ENCODE measurements around the gene ABCD1.

Gene ABCD1

DNA sequence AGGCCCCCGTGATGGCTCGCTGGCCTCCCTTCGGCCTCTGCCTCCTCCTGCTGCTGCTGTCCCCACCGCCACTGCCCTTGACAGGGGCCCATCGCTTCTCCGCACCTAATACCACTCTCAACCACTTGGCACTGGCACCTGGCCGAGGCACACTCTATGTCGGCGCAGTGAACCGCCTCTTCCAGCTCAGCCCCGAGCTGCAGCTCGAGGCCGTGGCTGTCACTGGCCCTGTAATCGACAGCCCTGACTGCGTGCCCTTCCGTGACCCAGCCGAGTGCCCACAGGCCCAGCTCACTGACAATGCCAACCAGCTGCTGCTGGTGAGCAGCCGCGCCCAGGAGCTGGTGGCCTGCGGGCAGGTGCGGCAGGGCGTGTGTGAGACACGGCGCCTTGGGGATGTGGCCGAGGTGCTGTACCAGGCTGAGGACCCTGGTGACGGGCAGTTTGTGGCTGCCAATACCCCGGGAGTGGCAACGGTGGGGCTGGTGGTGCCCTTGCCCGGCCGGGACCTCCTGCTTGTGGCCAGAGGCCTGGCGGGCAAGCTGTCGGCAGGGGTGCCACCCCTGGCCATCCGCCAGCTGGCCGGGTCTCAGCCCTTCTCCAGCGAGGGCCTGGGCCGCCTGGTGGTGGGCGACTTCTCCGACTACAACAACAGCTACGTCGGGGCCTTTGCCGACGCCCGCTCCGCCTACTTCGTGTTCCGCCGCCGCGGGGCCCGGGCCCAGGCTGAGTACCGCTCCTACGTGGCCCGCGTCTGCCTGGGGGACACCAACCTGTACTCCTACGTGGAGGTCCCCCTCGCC is 42.4 kb downstream of the ABCD1 start:
- no peaks in the 10 kb centered on the region for H3K27me3 ChIP-seq (ENCODE audit: insufficient read depth, poor library complexity, severe bottlenecking)

DNA sequence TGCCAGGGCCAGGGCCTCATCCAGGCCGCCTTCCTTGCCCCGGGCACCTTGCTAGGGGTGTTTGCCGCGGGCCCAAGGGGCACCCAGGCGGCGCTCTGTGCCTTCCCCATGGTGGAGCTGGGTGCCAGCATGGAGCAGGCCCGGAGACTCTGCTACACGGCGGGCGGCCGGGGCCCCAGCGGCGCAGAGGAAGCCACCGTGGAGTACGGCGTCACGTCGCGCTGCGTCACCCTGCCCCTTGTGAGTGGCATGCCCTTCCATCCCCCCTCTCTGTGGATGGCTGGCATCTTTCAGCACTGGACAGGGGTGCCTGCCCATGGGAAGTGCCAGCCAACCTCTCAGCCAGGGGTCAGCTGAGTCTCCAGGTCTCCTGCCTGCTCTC is 43.0 kb downstream of the ABCD1 start:
- DNase-seq (ENCODE audit: low spot score): no peak
- Histone ChIP-seq H3K9me3 (ENCODE audit: severe bottlenecking) (no peaks in the 10 kb centered on the region), H3K4me1 (ENCODE audit: insufficient read depth, poor library complexity, severe bottlenecking) (no peaks in the 10 kb centered on the region), H3K27ac (ENCODE audit: poor library complexity, severe bottlenecking) (no peak overlapping the region), H3K4me3 (ENCODE audit: severe bottlenecking) (no peak overlapping the region), H3K27me3 (ENCODE audit: insufficient read depth, poor library complexity, severe bottlenecking) (no peaks in the 10 kb centered on the region), H3K36me3 (ENCODE audit: low read depth) (no peaks in the 10 kb centered on the region)
- no peak for ATAC-seq (ENCODE audit: low read depth)
- TF ChIP-seq, protein P1, sequence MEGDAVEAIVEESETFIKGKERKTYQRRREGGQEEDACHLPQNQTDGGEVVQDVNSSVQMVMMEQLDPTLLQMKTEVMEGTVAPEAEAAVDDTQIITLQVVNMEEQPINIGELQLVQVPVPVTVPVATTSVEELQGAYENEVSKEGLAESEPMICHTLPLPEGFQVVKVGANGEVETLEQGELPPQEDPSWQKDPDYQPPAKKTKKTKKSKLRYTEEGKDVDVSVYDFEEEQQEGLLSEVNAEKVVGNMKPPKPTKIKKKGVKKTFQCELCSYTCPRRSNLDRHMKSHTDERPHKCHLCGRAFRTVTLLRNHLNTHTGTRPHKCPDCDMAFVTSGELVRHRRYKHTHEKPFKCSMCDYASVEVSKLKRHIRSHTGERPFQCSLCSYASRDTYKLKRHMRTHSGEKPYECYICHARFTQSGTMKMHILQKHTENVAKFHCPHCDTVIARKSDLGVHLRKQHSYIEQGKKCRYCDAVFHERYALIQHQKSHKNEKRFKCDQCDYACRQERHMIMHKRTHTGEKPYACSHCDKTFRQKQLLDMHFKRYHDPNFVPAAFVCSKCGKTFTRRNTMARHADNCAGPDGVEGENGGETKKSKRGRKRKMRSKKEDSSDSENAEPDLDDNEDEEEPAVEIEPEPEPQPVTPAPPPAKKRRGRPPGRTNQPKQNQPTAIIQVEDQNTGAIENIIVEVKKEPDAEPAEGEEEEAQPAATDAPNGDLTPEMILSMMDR (IDR thresholded peaks at IDR 0.05; ENCODE audit: poor library complexity, severe bottlenecking): no peak

More for the DNA sequence above, 42.4 kb downstream of the ABCD1 start:
- Histone ChIP-seq H3K4me1 (ENCODE audit: insufficient read depth, poor library complexity, severe bottlenecking) (no peaks in the 10 kb centered on the region), H3K4me3 (ENCODE audit: severe bottlenecking) (no peak overlapping the region), H3K27ac (ENCODE audit: poor library complexity, severe bottlenecking) (peak overlapping the region; percentile 75), H3K9me3 (ENCODE audit: severe bottlenecking) (no peaks in the 10 kb centered on the region), H3K36me3 (ENCODE audit: low read depth) (no peaks in the 10 kb centered on the region)
- DNase-seq (ENCODE audit: low spot score) (peak; percentile 43), ATAC-seq (ENCODE audit: low read depth) (no peak)
- TF ChIP-seq, protein P1 (IDR thresholded peaks at IDR 0.05; ENCODE audit: poor library complexity, severe bottlenecking): no peak

DNA sequence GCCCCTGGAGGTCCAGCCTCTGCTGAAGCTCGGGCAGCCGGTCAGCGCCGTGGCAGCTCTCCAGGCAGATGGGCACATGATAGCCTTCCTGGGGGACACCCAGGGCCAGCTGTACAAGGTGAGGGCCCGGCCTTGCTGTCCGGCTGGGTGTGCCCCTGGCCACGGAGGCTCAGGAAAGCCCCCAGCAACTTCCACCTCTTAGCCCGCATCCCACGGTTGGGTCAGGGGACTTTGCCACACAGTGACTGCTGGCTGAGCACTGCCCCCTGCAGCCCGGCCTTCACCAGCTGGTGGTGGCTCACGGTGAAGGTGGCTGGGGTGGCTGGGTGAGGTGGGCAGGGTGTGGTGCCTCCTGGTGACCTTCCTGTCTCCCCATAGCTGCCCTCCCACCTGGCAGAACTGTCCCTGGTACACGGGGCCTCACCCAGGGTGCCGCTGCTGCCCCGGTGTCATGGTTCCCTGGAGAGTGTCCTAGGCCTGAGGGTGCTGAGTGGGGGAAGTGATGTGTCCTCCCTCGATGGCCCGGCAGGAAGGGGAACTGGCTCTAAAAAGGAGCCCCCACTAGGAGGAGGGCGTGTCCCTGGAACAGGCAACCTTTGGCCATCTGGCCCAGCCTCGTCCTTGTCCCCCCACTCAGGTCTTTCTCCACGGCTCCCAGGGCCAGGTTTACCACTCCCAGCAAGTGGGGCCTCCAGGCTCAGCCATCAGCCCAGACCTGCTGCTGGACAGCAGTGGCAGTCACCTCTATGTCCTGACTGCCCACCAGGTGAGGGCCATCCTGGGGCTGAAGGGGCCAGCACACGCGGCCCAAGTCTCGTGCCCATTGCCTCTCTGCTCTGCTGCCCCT is 43.9 kb downstream of the ABCD1 start:
- Histone ChIP-seq H3K36me3 (ENCODE audit: low read depth) (no peaks in the 10 kb centered on the region), H3K27me3 (ENCODE audit: insufficient read depth, poor library complexity, severe bottlenecking) (no peaks in the 10 kb centered on the region), H3K27ac (ENCODE audit: poor library complexity, severe bottlenecking) (no peak overlapping the region), H3K4me1 (ENCODE audit: insufficient read depth, poor library complexity, severe bottlenecking) (no peaks in the 10 kb centered on the region), H3K4me3 (ENCODE audit: severe bottlenecking) (no peak overlapping the region), H3K9me3 (ENCODE audit: severe bottlenecking) (no peaks in the 10 kb centered on the region)
- no peak for DNase-seq (ENCODE audit: low spot score)
- no peak for ATAC-seq (ENCODE audit: low read depth)
- TF ChIP-seq, protein P1 (IDR thresholded peaks at IDR 0.05; ENCODE audit: poor library complexity, severe bottlenecking): no peak

DNA sequence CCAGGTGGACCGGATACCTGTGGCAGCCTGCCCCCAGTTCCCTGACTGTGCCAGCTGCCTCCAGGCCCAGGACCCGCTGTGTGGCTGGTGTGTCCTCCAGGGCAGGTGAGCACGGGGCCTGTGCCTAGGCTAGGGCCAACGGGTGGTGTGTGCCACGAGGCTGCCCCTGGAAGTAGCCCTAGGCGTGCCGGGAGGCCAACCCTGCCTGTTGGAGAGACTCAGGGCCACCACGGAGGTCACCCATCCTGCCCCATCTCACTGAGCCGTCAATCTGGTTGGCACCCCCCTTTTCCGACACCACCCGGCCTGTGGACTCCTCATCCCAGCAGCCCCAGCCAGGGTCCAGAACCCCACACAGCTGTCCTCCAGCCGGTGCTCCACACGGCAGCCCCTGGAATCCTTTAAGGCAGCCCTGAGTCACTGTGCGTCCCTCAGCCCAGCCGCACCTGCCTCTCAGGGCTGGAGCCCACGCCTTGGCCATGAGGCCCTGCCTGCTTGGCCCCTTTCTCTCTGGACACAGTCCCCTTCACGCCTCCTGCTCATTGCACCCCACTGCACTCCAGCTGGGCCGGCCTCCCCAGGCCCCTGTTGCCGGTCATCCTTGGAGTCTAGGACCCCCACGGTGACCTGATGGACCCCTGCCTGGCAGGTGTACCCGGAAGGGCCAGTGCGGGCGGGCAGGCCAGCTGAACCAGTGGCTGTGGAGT is 44.7 kb downstream of the ABCD1 start:
- Histone ChIP-seq H3K36me3 (ENCODE audit: low read depth) (no peaks in the 10 kb centered on the region), H3K9me3 (ENCODE audit: severe bottlenecking) (no peaks in the 10 kb centered on the region), H3K4me1 (ENCODE audit: insufficient read depth, poor library complexity, severe bottlenecking) (no peaks in the 10 kb centered on the region), H3K27ac (ENCODE audit: poor library complexity, severe bottlenecking) (no peak overlapping the region), H3K4me3 (ENCODE audit: severe bottlenecking) (no peak overlapping the region), H3K27me3 (ENCODE audit: insufficient read depth, poor library complexity, severe bottlenecking) (no peaks in the 10 kb centered on the region)
- ATAC-seq (ENCODE audit: low read depth) (no peak), DNase-seq (ENCODE audit: low spot score) (peak; percentile 41)
- TF ChIP-seq, protein P1 (IDR thresholded peaks at IDR 0.05; ENCODE audit: poor library complexity, severe bottlenecking): no peak

Measured in RWPE2 (cell line).